ENCODE measurements around the gene MB21D2.

DNA sequence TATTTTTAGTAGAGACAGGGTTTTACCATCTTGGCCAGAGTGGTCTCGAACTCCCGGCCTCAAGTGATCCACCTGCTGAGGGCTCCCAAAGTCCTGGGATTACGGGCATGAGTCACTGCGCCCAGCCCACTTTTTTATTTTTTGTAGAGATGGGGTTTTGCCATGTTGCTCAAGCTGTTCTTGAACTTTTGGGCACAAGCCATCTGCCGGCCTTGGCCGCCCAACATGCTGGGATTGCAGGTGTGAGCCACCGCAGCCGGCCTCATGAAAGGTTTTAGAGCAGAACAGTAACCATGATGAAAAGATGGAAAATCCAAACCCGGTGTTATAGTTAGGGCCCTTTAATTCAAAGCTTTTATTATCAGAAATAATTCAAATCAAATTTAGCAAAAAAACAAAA, 15.6 kb upstream of the MB21D2 start:
- TF ChIP-seq CTCF (IDR thresholded peaks at IDR 0.05; ENCODE audit: low read length) (no peak), EZH2 (optimal IDR thresholded peaks at IDR 0.05; ENCODE audit: low read depth, low read length) (no peak), EZH2phosphoT487 (IDR thresholded peaks at IDR 0.05; ENCODE audit: low read length) (no peak)

Measured in MM.1S (cell line).